ENCODE results near the gene TOLLIP.

The TOLLIP gene

DNA sequence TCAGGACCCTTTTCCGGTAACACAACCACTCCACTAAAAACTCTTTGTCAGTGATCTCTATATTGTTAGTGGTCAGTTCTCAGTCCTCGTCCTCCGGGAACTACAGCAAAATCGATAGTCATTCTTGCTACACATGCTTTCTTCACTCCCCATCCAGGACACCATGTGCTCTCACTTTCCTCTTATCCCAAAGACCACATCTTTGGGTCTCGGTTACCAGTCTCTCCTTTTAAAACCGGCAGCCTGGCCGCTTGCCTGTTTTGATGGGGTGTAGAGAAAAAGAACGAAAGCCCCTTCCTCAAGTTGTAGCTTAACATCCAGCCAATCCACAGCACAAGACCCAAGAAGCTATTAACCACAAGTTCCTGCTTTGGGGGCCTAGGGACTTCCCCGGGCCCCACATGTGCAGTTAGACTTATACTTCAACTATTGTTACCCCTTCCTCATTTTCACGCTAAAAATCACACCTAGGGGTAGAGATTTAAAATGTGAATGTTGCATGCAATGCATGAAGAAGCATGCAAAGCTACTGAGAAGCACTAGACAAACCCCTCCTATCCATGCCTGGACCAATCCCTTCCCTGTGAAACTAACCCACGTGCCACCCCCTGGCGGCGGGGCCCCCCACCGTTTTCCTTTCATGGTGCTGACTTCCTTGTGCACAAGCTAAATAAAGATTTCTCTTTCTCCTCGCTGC, 1.5 kb upstream of the TOLLIP start:
- DNase-seq, result no peak

DNA sequence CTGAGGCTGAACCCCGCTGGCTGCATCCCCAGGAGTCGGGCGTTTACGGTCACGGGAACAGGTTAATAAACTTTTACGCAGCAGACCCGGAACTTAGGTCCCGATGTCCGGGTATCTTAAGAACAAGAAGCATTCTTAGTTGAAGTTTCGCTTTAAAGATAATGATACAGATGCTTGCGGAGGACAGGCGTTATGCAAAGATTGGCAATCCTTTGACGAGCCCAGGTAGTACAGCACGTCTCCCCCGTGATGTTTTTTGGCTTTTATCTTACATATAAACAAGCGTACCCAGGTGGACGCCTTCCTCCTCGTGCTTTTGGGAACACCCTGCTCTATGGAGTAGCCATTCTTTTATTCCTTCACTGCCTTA, 871 bp upstream of the TOLLIP start:
- no peak for DNase-seq

DNA sequence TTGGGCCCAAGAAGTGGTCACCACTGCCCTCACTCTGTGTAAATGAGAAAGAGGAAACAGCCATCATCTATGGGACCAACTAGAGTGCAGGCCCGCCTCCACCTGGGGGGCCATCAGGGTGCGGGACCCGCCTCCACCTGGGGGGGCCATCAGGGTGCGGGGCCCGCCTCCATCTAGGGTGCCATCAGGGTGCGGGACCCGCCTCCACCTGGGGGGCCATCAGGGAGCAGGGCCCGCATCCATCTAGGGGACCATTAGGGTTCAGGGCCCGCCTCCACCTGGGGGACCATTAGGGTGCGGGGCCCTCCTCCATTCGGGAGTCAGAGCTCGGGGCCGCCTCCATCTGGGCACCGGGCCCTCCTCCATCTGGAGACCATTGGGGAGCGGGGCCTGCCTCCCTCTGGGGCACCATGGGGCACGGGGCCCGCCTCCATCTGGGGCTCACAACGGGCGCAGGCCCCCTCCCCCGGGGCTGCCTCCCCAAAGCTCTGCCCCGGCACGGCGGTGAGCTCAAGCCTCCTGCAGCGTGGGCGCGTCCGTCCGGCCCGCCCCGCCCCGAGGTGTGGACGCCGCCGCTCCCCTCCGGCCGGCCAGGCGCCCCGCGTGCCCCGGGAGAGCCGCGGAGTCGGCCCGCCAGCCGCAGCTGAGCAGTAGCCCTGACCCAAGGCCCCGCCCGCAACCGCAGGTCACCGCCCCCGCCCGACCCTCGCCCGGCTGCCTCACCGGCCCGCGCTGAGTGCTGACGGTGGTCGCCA, 512 bp downstream of the TOLLIP start:
- no peak for DNase-seq

DNA sequence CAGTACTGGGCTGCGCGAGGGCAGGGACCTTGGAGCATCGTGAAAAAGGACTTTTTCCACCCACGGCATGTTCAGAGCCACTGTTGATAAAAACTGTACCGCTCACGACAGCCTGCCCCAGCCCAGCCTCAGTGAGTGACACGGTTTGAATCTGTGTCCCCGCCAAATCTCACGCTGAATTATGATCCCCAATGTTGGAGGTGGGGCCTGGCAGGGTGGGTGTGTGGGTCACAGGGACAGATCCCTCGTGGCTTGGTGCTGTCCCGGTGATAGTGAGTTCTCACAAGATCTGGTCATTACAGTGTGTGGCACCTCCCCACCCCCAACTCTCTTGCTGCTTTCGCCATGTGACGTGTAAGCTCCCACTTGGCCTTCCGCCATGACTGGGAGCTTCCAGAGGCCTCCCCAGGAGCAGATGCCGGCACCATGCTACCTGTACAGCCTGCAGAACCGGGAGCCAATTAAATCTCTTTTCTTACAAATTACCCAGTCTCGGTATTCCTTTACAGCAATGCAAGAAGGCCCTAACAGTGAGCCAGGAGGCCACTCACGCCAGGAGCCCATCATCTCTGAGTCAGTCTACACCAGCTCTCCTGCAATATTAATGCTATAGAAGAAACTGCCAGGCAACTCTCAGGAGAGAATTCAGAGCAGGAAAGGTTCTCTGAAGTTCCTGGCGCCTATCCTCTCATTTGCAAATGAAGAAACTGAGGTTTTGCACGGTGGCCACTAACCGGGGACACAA, 1.3 kb downstream of the TOLLIP start:
- DNase-seq, result no peak

DNA sequence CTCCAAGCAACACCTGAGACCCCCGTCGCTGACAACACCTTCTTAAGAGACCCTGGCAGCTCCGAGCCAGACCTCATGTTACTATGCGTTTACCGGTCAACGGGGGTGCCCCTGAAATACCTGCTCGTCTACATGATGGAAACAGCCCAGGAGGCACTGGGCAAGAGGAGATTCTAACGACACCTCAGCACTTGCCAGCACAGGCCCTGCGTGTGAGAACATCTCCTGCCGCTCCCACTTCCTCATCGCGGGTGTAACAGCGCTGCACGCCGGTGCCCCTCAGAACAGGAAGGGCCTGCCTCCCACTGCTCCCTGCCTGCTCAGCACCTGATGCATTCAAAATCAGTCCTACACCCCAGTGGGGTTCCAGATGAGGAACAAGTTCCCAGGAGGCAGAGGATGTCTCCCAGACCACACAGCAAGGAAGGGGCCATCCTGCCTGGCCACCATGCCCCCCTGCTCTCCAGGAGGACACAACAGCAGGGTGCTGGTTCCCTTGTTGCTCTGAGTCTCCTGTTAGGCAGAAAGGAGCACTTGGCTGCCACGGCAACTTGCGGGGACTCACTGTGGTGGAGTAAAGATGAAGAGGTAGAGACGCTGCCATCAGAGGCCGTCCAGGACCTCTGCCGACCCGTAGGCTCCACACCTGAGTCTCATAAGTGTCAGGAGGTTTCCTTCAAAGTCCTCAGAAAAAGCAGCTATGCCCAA, 2.1 kb downstream of the TOLLIP start:
- DNase-seq, result no peak

DNA sequence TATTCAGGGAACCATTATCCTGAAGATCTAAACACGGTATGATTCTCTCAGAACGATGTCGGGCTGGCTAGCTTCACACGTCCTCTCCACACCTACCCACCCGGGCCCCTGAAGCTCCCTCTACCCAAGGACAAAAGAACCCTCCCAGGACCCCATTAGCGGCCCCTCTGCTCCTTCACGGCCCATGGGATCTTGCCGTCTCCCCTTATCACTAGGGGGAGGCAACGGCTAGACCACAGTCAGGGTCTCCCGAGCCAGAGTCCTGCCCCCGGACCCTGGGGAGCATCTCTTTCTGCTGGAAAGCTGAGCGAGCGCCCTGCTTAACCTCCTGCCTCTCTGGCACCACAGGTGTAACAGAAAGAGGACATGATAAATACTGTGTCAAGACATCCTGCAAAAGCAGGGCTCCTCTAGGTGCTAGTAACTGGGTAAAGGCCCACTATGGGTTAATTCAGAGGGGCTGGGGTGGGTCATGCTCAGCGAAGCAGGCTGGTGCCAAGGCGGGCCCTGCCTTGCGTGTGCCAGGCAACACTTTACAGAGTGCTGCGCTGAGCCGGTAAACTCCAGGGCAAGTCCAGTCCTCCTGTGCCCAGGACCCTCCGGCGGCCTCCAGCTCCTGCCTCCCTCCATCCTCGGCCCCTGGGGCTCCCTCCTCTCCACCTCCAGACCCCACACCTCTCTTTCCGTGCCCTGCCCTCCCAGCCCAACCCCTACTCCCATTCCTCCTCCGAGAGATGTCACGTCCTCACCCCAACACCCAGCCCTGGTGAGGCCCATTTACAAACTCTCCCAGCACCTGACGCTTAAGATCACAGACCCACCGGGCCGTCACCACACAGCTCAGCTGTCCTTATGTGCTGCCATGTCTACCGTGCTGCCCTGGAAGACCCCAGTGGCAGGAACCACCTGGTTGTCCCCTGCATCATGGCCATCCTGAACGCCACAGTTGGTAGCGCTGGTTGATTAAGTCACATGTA, 3.0 kb downstream of the TOLLIP start:
- no peak for DNase-seq

DNA sequence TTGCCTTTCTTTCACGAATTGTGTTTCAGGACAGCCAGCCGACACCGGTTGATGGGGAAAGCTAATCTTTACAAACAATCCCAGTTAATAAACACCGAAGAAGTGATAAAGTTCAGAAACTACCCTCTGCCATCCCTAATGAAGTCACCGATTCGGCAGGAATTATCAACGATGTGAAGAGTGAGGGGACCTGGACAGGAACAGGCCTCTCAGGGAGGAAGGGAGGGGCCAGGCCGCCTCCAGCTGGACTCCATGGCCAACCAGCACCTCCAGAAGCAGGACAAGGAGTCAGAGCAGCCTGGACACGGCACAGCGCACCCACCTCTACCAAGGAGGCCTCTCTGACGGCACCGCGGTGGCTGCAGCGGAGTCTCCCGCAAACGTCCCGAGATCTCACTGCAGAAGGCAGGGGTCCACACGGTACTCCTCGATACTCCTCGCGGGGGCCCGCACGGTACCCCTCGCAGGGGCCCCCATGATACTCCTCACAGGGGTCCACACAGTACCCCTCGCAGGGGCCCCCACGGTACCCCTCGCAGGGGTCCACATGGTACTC, 3.9 kb downstream of the TOLLIP start:
- DNase-seq, result no peak

DNA sequence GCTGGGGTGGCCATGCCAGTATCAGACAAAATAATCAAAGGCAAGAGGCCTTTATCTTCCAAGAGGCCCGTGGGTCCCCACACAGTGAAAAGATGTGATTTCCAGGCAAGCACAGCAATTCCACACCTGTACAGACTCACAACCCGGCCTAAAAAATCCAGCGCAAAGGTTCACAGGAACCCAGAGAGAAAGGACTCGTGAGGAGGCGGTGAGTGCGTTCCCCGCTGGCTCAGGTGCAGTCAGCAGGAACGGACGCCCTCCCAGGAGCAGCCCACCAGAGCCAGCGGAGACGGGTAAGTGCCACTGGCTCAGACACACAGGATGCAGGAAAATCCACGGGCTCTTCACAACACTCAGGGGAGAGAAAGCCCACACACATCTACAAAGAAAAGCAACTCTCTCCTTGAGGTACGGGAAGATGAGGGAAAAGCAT, 4.4 kb downstream of the TOLLIP start:
- DNase-seq, result no peak

DNA sequence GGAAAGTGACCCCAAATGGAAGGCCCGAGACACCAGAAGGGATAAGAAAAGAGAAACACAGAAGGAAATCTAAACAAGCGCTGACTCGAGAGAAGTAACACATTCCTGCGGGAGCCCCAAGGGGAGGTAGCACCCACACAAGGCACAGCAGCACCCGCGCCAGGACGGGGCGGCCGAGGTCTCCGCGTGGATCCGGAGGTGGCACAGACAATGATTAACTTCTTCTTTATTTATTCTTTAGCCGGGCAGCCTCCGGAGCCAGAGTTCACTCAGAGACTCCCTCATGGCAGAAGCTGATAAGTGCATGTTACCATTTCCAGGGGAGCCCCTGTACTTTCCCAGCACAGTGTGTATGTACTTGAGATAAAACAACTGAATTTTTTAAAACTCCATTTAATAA, 5.1 kb downstream of the TOLLIP start:
- DNase-seq, result no peak

DNA sequence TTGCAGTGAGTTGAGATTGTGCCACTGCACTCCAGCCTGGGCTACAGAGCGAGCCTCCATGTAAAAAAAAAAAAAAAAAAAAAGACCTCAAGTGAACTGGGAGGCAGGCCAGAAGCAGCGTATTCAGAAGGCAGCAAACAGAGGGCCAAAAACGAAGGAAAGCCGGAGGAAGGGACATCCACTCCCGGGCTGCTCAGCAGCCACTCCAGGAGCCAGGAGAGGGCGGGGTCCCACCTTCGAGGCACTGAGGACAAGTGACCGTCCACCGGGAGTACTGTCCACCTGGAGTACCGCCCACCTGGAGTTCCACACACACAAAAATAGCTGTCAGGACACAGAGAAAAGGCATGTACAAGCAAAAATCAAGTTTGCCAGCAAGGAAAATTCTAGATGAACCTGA, 5.5 kb downstream of the TOLLIP start:
- no peak for DNase-seq

DNA sequence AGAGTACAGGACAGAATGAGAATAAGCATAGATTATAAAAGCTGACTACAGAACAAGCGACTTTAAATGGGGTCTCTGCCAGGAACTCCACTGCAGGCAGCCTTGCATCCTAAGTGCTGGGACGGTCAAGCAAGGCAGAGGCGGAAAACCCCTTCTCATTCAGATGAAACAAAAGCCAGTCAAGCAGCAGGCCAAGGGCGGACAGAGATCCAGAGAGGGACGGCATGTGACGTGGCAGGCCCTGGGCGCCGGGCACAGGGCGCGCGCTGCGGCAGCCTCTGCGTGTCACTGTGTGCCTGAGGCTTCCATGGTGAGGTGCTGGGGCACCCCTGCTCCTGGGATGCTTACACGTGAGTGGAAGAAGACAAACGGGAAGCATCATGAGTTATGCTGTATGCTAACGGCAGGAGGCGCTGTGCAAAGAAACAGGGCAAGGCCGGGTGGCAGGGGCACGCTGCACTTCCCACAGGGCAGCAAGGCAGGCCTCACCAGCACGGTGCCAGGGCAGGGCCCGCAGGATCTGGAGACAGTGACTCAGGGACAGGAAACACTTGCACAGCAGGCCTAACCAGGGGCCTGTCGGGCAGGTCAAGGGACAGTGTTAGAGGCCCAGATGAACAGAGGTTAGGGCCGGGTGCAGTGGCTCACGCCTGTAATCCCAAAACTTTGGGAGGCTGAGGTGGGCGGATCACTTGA, 6.2 kb downstream of the TOLLIP start:
- DNase-seq, result no peak

DNA sequence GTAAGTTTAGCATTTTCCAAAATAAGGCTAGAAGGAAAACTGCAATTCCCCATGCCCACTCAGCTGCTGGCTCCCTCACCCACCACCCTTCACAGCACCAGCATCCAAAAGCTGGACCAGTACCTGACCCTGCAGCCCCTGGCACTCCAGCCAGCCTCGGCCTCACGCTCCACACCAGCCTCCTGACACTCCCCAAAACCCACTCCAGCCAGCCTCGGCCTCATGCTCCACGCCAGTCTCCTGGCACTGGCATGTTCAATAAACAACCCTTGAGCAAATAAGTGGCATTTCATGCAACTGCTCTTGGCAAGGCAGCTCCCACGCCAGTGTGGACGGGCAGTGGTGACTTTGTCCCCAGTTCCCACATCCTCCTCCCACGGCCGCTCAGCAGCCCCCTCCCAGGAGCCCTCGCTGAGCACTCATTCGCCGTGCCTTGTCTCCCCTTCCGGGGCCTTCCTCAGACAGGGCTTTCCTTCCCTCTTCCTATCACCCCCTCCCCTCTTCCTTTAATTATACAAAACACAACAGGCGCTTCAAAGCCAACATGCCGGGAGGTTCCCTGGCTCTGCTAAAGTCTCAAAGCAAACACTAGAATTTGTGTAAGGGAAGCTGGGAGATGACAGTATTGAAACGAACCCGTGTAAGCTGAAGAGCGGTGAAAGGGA, 6.8 kb downstream of the TOLLIP start:
- no peak for DNase-seq

DNA sequence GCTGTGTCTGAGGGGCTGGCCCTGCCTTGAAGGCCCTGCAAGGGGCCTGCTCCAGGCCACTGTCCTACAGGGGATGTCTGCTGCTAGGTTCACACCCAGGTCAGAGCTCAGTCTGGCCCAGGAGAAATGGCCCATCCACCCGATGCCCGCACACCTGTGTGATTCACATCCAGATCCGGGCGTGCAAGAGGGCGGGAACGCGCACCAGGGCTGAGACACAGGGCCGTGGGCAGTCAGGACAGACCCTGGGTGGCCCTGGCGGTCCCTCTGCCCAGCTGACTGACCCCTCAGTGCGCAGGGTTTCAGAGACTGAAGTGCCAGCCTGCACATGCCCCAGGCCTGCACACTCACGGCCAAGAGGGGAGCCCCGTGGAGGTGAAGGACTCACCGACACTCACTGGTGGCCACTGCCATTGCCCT, 7.4 kb downstream of the TOLLIP start:
- DNase-seq, result no peak

DNA sequence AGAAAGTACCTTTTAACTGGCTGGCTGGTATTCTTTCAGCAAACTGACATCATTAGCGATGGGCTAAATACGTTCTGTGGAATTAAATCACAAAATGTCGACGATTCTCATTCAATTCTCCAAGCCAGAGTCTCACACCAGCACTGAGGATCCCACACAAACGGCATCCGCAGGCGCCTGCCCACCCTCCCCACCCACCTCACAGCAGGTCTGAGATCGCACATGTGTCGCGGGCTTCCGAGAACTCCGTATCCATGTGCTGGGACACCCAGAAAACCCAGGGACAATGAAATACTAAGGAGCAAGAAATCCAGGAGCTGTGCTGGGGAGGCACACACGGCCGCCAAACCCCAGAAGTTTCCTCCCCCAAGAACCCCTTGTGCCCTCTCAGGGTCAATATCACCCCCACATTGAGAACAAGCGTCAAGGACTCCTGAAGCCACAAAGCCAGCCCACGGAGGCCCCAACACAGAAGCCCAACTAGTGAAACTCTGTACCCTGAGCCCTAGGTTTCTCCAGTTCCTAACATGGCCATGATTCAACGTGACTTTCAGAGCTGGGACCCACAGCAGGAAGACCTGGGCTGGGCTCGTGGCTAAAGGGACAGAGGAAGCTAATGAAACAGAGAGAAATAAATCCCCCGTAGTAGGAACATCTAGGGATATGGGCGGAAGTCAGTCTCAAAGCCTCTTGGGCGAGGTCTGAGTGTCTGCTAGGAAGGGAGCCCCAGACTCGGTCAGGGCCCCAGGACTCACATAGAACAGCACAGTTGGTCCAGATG, 8.0 kb downstream of the TOLLIP start:
- no peak for DNase-seq

DNA sequence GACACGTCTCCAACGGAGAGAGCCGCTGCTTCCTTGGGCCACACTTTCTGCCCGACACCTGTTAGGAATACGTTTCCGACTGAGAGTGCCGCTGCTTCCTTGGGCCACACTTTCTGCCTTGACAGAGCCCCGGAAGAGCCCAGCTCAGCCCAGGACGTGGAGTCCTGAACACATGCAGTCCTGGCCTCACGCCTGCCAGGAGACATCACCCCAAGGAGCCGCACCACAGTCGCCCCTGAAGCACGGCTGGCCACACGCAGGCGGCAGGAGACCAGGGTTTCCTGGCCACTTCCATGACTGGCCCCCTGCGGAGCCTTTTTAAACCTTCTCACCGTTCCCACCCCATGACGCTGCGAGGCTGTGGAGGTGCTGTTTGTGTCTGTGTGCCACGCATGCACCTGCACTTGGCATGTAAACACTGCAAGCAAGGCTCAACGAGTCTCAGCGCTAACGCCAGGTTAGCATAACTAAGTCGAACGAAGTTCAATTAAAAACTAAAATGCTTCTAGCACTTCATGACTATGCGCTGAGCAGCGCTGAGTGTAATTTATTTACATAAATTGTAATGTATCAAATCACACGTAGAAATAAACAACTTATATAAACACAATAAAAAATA, 8.8 kb downstream of the TOLLIP start:
- no peak for DNase-seq

DNA sequence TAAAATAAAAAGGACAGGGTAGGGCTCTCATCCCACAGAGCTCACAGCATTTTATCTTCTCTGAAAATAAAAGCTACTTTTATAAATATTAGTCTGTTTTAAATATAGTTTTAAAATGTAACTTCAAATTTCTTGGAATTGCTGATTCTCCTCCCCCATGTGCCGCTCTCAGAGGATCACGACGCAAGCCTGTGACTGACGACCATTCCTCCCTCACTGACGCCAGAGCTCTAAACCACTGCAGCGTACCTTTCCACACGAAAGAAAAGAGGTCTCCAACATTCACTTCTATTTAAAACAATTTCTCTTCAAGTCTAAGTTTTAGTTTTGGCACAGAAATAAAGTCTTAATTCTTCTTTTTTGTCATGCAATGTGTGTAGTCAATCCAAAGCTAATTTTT, 9.3 kb downstream of the TOLLIP start:
- DNase-seq, result no peak

DNA sequence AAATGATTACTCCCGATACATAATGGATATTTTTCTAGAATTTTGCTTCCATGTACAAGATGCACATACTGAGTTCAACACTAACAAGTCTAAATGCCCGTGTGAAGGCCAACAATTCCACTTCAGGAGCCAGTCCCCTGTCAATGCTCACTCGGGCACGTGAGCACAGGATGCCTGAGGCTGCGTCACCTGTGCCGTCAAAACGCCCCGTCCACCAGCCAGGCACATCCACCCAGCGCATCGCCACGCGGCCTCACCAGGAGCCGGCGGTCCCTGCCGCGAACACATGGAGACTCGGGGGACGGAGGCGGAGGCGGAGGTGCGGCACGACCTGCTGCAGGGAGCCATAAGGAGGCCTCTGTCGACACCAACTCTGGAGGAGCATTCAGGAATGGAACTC, 9.8 kb downstream of the TOLLIP start:
- DNase-seq, result no peak

DNA sequence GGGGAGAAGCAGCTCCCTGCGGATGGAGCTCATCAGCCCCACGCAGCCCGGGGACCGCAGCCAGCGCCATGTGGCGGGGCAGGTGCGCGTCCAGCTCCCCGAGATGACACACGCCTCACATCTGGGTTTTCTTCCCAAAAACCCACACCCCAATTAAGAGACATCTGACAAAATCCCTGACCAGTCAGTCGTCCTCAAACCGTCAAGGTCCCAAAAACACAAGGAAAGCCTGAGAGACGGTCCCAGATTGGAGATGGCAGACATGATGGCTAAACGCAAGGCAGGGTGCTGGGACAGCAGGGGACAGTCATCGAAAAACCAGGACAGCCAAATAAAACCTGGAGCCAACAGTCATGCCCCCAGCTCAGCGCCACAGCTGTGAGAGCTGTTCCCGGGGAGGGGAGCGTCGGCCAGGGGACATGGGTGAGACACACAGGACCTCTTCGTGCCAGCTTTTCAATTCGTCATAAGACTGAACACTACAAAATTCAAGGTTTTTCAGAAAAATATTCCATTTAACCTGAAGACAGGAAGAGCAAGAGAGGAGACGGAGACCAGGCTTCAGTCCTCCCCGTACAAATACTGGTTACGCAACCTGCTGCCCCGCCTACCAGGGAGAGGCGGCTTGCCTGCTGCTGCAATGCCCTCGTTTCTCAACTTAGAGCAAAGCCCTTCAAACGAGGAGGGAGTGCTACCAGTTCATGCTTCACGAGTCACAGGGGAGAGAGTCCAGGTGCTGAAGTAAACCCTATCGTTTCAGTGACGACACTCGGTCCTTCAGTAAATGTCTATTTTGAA, 10.5 kb downstream of the TOLLIP start:
- no peak for DNase-seq

Data from NCI-H187 treated with DMSO at 0.1 percent for 48 hours (cell line).